ENCODE data around the gene TICRR.
"Not testable (repeated sequence)": the region's sequence is repeated elsewhere in the genome, so short reads cannot be mapped to it uniquely, and the experiment has no call there.

TICRR gene

GRCh38 chr15:89566181-89566580 is 9.1 kb upstream of the TICRR start:
- DNase-seq (ENCODE audit: low spot score) = peak; percentile 65

GRCh38 chr15:89566621-89567294 is 8.5 kb upstream of the TICRR start:
- DNase-seq (ENCODE audit: low spot score) = no peak

- DNase-seq (ENCODE audit: low spot score) = no peak
These were observed 6.1 kb upstream of the TICRR start for GRCh38 chr15:89569090-89569745.

- no peak for DNase-seq (ENCODE audit: low spot score)
These were observed 567 bp downstream of the TICRR start for GRCh38 chr15:89575656-89576416.

GRCh38 chr15:89576417-89576773 is 1.1 kb downstream of the TICRR start:
- DNase-seq (ENCODE audit: low spot score) = no peak

- no peak for DNase-seq (ENCODE audit: low spot score)
These were observed 2.5 kb downstream of the TICRR start for GRCh38 chr15:89577776-89578115.

GRCh38 chr15:89578146-89578545 is 2.9 kb downstream of the TICRR start:
- DNase-seq (ENCODE audit: low spot score) = no peak

GRCh38 chr15:89580747-89581146 is 5.5 kb downstream of the TICRR start:
- not testable (repeated sequence) for DNase-seq (ENCODE audit: low spot score)

- no peak for DNase-seq (ENCODE audit: low spot score)
These were observed 11.4 kb downstream of the TICRR start for GRCh38 chr15:89586651-89587050.

GRCh38 chr15:89587955-89588354 is 12.7 kb downstream of the TICRR start:
- peak; percentile 55 for DNase-seq (ENCODE audit: low spot score)

GRCh38 chr15:89591834-89592233 is 16.6 kb downstream of the TICRR start:
- DNase-seq (ENCODE audit: low spot score) = no peak

- no peak for DNase-seq (ENCODE audit: low spot score)
These were observed 17.7 kb downstream of the TICRR start for GRCh38 chr15:89593018-89593417.

- no peak for DNase-seq (ENCODE audit: low spot score)
These were observed 23.8 kb downstream of the TICRR start for GRCh38 chr15:89599021-89599420.

- no peak for DNase-seq (ENCODE audit: low spot score)
These were observed 36.0 kb downstream of the TICRR start for GRCh38 chr15:89611317-89611716.

GRCh38 chr15:89613031-89613430 is 37.8 kb downstream of the TICRR start:
- no peak for DNase-seq (ENCODE audit: low spot score)

GRCh38 chr15:89614164-89614563 is 38.9 kb downstream of the TICRR start:
- no peak for DNase-seq (ENCODE audit: low spot score)

GRCh38 chr15:89615135-89615534 is 39.9 kb downstream of the TICRR start:
- DNase-seq (ENCODE audit: low spot score) = no peak

GRCh38 chr15:89616228-89616627 is 41.0 kb downstream of the TICRR start:
- DNase-seq (ENCODE audit: low spot score) = no peak

GRCh38 chr15:89621547-89621946 is 46.3 kb downstream of the TICRR start:
- peak; percentile 7 for DNase-seq (ENCODE audit: low spot score)

- DNase-seq (ENCODE audit: low spot score) = no peak
These were observed 47.9 kb downstream of the TICRR start for GRCh38 chr15:89623165-89623564.

GRCh38 chr15:89625716-89626115 is 50.4 kb downstream of the TICRR start:
- DNase-seq (ENCODE audit: low spot score) = peak; percentile 6

- DNase-seq (ENCODE audit: low spot score) = peak; percentile 7
These were observed 52.1 kb downstream of the TICRR start for GRCh38 chr15:89627256-89627970.

GRCh38 chr15:89628301-89628700 is 53.0 kb downstream of the TICRR start:
- DNase-seq (ENCODE audit: low spot score) = peak; percentile 6

All from AG20443 (cell line).